Measurements from ENCODE around the gene LYPLA2.
A peak's percentile ranks its signal among the peaks of the same experiment; 100 is the strongest.

LYPLA2 gene

GRCh38 chr1:23790696-23791515 lies at the start of gene LYPLA2:
Gene LYPLA2 (plus strand): TSS chr1:23791145. CDS start chr1:23792683, 1,538 bp downstream.
- DNase-seq (ENCODE audit: low read depth), result peak; percentile 80

GRCh38 chr1:23741609-23742008 lies 49.3 kb upstream of the LYPLA2 start:
- DNase-seq (ENCODE audit: low read depth), result no peak

GRCh38 chr1:23742670-23743286 lies 48.2 kb upstream of the LYPLA2 start:
- no peak for DNase-seq (ENCODE audit: low read depth)

- peak; percentile 69 for DNase-seq (ENCODE audit: low read depth)
Measured at GRCh38 chr1:23743287-23744152, 47.4 kb upstream of the LYPLA2 start, which contains the start of gene ELOA. Gene ELOA (plus strand): TSS chr1:23743471. CDS start chr1:23743504, 33 bp downstream.

- no peak for DNase-seq (ENCODE audit: low read depth)
Measured at GRCh38 chr1:23745515-23745914, 45.4 kb upstream of the LYPLA2 start.

GRCh38 chr1:23748016-23748415 lies 42.9 kb upstream of the LYPLA2 start:
- DNase-seq (ENCODE audit: low read depth), result no peak

GRCh38 chr1:23751050-23751814 lies 39.7 kb upstream of the LYPLA2 start:
- DNase-seq (ENCODE audit: low read depth), result no peak

GRCh38 chr1:23751815-23752200 lies 39.1 kb upstream of the LYPLA2 start:
- no peak for DNase-seq (ENCODE audit: low read depth)

GRCh38 chr1:23752909-23753308 lies 38.0 kb upstream of the LYPLA2 start:
- DNase-seq (ENCODE audit: low read depth), result no peak

- DNase-seq (ENCODE audit: low read depth), result no peak
Measured at GRCh38 chr1:23756676-23757075, 34.3 kb upstream of the LYPLA2 start.

- no peak for DNase-seq (ENCODE audit: low read depth)
Measured at GRCh38 chr1:23757812-23758211, 33.1 kb upstream of the LYPLA2 start.

- no peak for DNase-seq (ENCODE audit: low read depth)
Measured at GRCh38 chr1:23759277-23759676, 31.7 kb upstream of the LYPLA2 start.

GRCh38 chr1:23763041-23763577 lies 27.8 kb upstream of the LYPLA2 start:
- no peak for DNase-seq (ENCODE audit: low read depth)

GRCh38 chr1:23768733-23769132 lies 22.2 kb upstream of the LYPLA2 start:
- DNase-seq (ENCODE audit: low read depth), result no peak

- DNase-seq (ENCODE audit: low read depth), result peak; percentile 80
Measured at GRCh38 chr1:23772049-23772853, 18.7 kb upstream of the LYPLA2 start.

- DNase-seq (ENCODE audit: low read depth), result no peak
Measured at GRCh38 chr1:23772854-23773242, 18.1 kb upstream of the LYPLA2 start.

- DNase-seq (ENCODE audit: low read depth), result no peak
Measured at GRCh38 chr1:23774174-23774880, 16.6 kb upstream of the LYPLA2 start.

GRCh38 chr1:23776217-23776616 lies 14.7 kb upstream of the LYPLA2 start:
- DNase-seq (ENCODE audit: low read depth), result no peak

GRCh38 chr1:23777979-23778814 lies 12.7 kb upstream of the LYPLA2 start, which contains the start of gene PITHD1:
Gene PITHD1 (plus strand): TSS chr1:23778418. CDS start chr1:23778516, 98 bp downstream.
- peak; percentile 69 for DNase-seq (ENCODE audit: low read depth)
